GM19372 (cell line): ENCODE measurements around the gene PRR20A.
"Not testable (repeated sequence)": the region's sequence is repeated elsewhere in the genome, so short reads cannot be mapped to it uniquely, and the experiment has no call there.

Source experiments
- ATAC-seq: cut with Tn5 transposase; IDR thresholded peaks from one replicate; pipeline ENCODE4 v1.9.1; 2021; ENCODE audit warnings: mild to moderate bottlenecking, low read depth, moderate library complexity; ENCODE audit not compliant: unreplicated experiment

The PRR20A gene

GRCh38 chr13:57140235-57140968 lies at the start of gene PRR20A:
Gene PRR20A (plus strand): TSS chr13:57140918. CDS start chr13:57141305, 387 bp downstream.
- not testable (repeated sequence) for ATAC-seq

- ATAC-seq: no peak
Measured at GRCh38 chr13:57114945-57115344, 25.8 kb upstream of the PRR20A start.

- ATAC-seq: no peak
Measured at GRCh38 chr13:57123681-57124080, 17.0 kb upstream of the PRR20A start.

- ATAC-seq: no peak
Measured at GRCh38 chr13:57128909-57129308, 11.8 kb upstream of the PRR20A start.

GRCh38 chr13:57136093-57136492 lies 4.6 kb upstream of the PRR20A start:
- no peak for ATAC-seq

- no peak for ATAC-seq
Measured at GRCh38 chr13:57137585-57137984, 3.1 kb upstream of the PRR20A start.

- ATAC-seq: no peak
Measured at GRCh38 chr13:57138988-57139387, 1.7 kb upstream of the PRR20A start.

GRCh38 chr13:57139781-57140180 lies 937 bp upstream of the PRR20A start:
- ATAC-seq: not testable (repeated sequence)

- not testable (repeated sequence) for ATAC-seq
Measured at GRCh38 chr13:57147188-57147587, 6.5 kb downstream of the PRR20A start, which contains the start of gene PRR20B. Gene PRR20B (plus strand): TSS chr13:57147488. CDS start chr13:57147875, 387 bp downstream.

- ATAC-seq: not testable (repeated sequence)
Measured at GRCh38 chr13:57148106-57148505, 7.4 kb downstream of the PRR20A start.

- not testable (repeated sequence) for ATAC-seq
Measured at GRCh38 chr13:57153761-57154160, 13.0 kb downstream of the PRR20A start, which contains the start of gene PRR20C. Gene PRR20C (plus strand): TSS chr13:57154061. CDS start chr13:57154448, 387 bp downstream.

- not testable (repeated sequence) for ATAC-seq
Measured at GRCh38 chr13:57160332-57160731, 19.6 kb downstream of the PRR20A start, which contains the start of gene PRR20D. Gene PRR20D (plus strand): TSS chr13:57160632. CDS start chr13:57161019, 387 bp downstream.

GRCh38 chr13:57166897-57167296 lies 26.2 kb downstream of the PRR20A start, which contains the start of gene PRR20E:
Gene PRR20E (plus strand): TSS chr13:57167197. CDS start chr13:57167584, 387 bp downstream.
- not testable (repeated sequence) for ATAC-seq

GRCh38 chr13:57191667-57192066 lies 50.9 kb downstream of the PRR20A start:
- no peak for ATAC-seq
